Prostate gland (tissue), 2 donors: ENCODE data around the gene HNF1A.

Experiments
- CTCF ChIP-seq, 4 experiments: fragments of 200-600 bp in 2 of 4; fragments of 450-650 bp in 2 of 4; sonication (generic) in 2 of 4; IDR thresholded peaks; 1 replicate in 3 of 4; 2 replicates in 1 of 4; pipeline ENCODE4 v1.5.1; 2016 to 2019; ENCODE audit warnings: antibody characterized with exemption in 4 of 4, mild to moderate bottlenecking in 2 of 4, moderate library complexity in 2 of 4
- POLR2A ChIP-seq: fragments of 450-650 bp; IDR thresholded peaks from one replicate; pipeline ENCODE4 v1.6.1; 2016; ENCODE audit warnings: antibody characterized with exemption, mild to moderate bottlenecking

- TF ChIP-seq CTCF (IDR thresholded peaks at IDR 0.05), result no peak
- TF ChIP-seq POLR2A, result no peak
These were observed 22.2 kb downstream of the HNF1A start for GRCh38 chr12:121000530-121000929.
